Sigmoid colon (tissue), 7 donors: Measurements from ENCODE around the gene TRIO. TPM values are rescaled to one million over a fixed set of nuclear protein-coding genes. Genes with fewer than 3 reads are reported as not detected.

Experiments used
- DNase-seq: peaks from one replicate; pipeline ENCODE4 v3.0.0-alpha.2; 2019
- H3K27ac ChIP-seq, 4 donors: fragments of 200-600 bp; sonication (generic); one replicate each; pipeline ENCODE4 v1.5.1; 2016 to 2019; ENCODE audit warnings: mild to moderate bottlenecking in 1 of 4
- H3K27me3 ChIP-seq, 3 donors: fragments of 200-600 bp; sonication (generic); one replicate each; pipeline ENCODE4 v1.5.1; 2019; ENCODE audit warnings: mild to moderate bottlenecking in 1 of 3
- H3K36me3 ChIP-seq, 4 donors: fragments of 200-600 bp; sonication (generic); one replicate each; pipeline ENCODE4 v1.5.1; 2016 to 2019
- H3K4me1 ChIP-seq, 4 donors: fragments of 200-600 bp; sonication (generic); one replicate each; pipeline ENCODE4 v1.5.1; 2017 to 2019
- H3K4me3 ChIP-seq, 4 donors: fragments of 200-600 bp; sonication (generic); one replicate each; pipeline ENCODE4 v1.5.1; 2017 to 2019; ENCODE audit warnings: mild to moderate bottlenecking in 2 of 4, moderate library complexity in 1 of 4
- H3K9me3 ChIP-seq, 4 donors: fragments of 200-600 bp in 3 of 4; sonication (generic) in 3 of 4; one replicate each; pipeline versions ENCODE4 v1.5.1 to v1.6.1; 2013 to 2019
- CTCF ChIP-seq, 4 experiments: fragments of 450-650 bp in 3 of 4; fragments of 200-600 bp in 1 of 4; IDR thresholded peaks; one replicate each; pipeline ENCODE4 v1.5.1; 2016 to 2019; ENCODE audit warnings: antibody characterized with exemption in 4 of 4, mild to moderate bottlenecking in 3 of 4, moderate library complexity in 2 of 4
- EP300 ChIP-seq, 4 donors: sonication (generic); formaldehyde crosslinking; IDR thresholded peaks; one replicate each; pipeline ENCODE4 v1.6.1; 2017; ENCODE audit warnings: antibody characterized with exemption in 4 of 4
- POLR2A ChIP-seq, 2 donors: fragments of 450-650 bp; IDR thresholded peaks; one replicate each; pipeline ENCODE4 v1.6.1; 2016; ENCODE audit warnings: antibody characterized with exemption in 2 of 2, mild to moderate bottlenecking in 2 of 2, moderate library complexity in 2 of 2
- POLR2AphosphoS5 ChIP-seq, 4 donors: sonication (generic); formaldehyde crosslinking; IDR thresholded peaks; one replicate each; pipeline ENCODE4 v1.6.1; 2017; ENCODE audit warnings: antibody characterized with exemption in 4 of 4
- WGBS, 2 donors: extraction: QIAGEN DNeasy Blood & Tissue Kit; methylation state at CpG; one replicate each; pipeline ENCODE4 v1.1.7; 2013; 5-methylcytosine and 5-hydroxymethylcytosine counted together
- intact Hi-C: fragments of 100-400 bp; cut with DNase I; formaldehyde crosslinking; loops from one replicate; pipeline ENCODE4 v1.15.1; 2023
- polyA plus RNA-seq, 3 donors: library from polyadenylated mRNA; stranded (reverse); fragments of 200-250 nt; gene quantifications; one replicate each; pipeline ENCODE4 v1.2.3, GENCODE V29; 2013
- total RNA-seq, 4 donors: library from RNA; depleted of rRNA; stranded (reverse); fragments of >200 nt; gene quantifications; one replicate each; pipeline ENCODE4 v1.1.0, GENCODE V29; 2016
- donor health status: healthy with polysubstance abuse.
- donor health status: Bipolar disorder and iron deficiency.
- donor health status: healthy.

The TRIO gene
- total and polyA plus RNA-seq, 7 donors = 34.8 to 300 (median 119) TPM

DNA sequence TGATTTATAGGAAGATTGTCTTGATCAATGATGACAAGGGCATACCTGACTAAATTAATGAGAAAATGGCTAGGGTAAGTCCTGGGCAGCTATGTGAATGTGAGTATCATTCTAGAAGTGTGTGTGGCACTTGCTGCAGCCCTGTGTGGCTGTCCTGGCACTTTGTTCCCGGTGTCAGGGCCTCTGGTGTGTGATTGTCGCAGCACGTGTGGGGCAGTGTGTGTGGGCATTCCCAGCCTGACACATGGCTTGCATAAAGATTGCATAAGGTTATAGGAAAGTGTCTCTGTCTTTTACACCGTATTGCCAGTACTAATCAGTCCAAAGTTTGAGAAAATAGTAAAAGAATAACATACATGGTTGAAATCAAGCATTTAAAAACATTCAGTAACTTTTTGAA lies 74.4 kb downstream of the TRIO start:
- no peak for DNase-seq
- intact Hi-C loops = no loop called here
- Histone ChIP-seq H3K4me3 (no peak overlapping the region), H3K27ac (peak overlapping the region; percentile 73 to 85 (median 78)), H3K36me3 (no peaks in the 10 kb centered on the region), H3K9me3 (no peaks in the 10 kb centered on the region), H3K27me3 (no peaks in the 10 kb centered on the region), H3K4me1 (peaks cover 0 to 82% (median 74%) of the 10 kb centered on the region in 4 donors)
- 21 to 67% methylated on average over 4 of the region's 4 CpGs for WGBS, 2 donors
- peak in 1 of 4 donors; percentile 8 for TF ChIP-seq POLR2AphosphoS5 (IDR thresholded peaks at IDR 0.05)
- TF ChIP-seq POLR2A (IDR thresholded peaks at IDR 0.05) = no peak

DNA sequence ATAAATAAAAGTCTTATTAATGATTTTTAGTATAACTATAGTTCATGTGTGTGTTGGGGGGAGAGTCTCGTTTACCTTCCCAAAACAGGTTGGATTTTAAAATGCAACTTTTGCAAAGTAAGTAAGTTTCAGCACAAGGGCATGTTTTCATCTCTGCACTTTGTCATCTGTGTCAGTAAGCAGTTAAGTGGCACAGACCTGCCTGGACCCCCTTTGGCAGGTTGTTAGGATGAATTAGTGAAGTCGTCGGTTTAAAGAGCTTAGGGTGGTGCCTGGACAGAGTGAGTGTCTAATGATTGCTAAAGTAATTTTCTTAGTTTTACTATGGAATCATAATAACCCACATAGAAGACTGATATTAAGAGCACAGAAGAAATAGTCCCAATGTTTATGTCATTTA lies 74.9 kb downstream of the TRIO start:
- no peak for TF ChIP-seq EP300 (IDR thresholded peaks at IDR 0.05)
- TF ChIP-seq POLR2A (IDR thresholded peaks at IDR 0.05) = no peak
- TF ChIP-seq POLR2AphosphoS5 (IDR thresholded peaks at IDR 0.05) = peak in 1 of 4 donors; percentile 3
- TF ChIP-seq CTCF (IDR thresholded peaks at IDR 0.05) = no peak
- DNase-seq = no peak
- H3K36me3 ChIP-seq = no peaks in the 10 kb centered on the region
- intact Hi-C loops = no loop called here
- H3K27me3 ChIP-seq = no peaks in the 10 kb centered on the region
- no peaks in the 10 kb centered on the region for H3K9me3 ChIP-seq
- peaks cover 0 to 80% (median 72%) of the 10 kb centered on the region in 4 donors for H3K4me1 ChIP-seq
- no peak overlapping the region for H3K4me3 ChIP-seq
- whole genome bisulfite sequencing, 2 donors = 35 to 62% methylated on average over 3 of the region's 3 CpGs
- H3K27ac ChIP-seq = peak overlapping the region; percentile 73 to 85 (median 78)

DNA sequence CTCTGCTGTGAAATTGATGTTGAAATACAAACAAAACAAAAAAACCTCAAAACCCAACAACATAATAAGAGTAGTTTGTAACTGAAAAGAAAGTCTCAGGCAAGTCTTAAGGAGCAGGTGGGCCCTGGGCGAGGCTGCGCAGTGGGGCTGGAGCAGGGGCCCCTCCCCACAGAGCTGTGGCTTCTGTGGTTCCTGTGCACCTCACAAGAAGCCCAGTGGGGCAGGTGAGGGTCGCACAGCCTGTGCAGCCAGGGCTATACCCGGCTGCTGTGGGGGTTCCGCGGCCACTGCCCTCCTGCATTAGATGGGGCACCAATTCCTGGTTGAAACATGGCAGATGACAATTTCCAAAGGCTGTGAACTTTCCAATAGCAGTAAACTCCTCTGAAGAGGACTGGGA lies 75.3 kb downstream of the TRIO start:
- H3K4me3 ChIP-seq = peak overlapping the region in 2 of 4 donors; percentile 4 to 5
- H3K4me1 ChIP-seq = peaks cover 0 to 77% (median 71%) of the 10 kb centered on the region in 4 donors
- no peak for DNase-seq
- TF ChIP-seq EP300 (IDR thresholded peaks at IDR 0.05) (no peak), POLR2A (IDR thresholded peaks at IDR 0.05) (no peak), POLR2AphosphoS5 (IDR thresholded peaks at IDR 0.05) (no peak), CTCF (IDR thresholded peaks at IDR 0.05) (no peak)
- 51 to 67% methylated on average over 6 of the region's 6 CpGs for WGBS, 2 donors
- intact Hi-C loops = no loop called here
- no peaks in the 10 kb centered on the region for H3K9me3 ChIP-seq
- no peaks in the 10 kb centered on the region for H3K27me3 ChIP-seq
- H3K27ac ChIP-seq = peak overlapping the region; percentile 73 to 85 (median 78)
- no peaks in the 10 kb centered on the region for H3K36me3 ChIP-seq

- H3K9me3 ChIP-seq = no peaks in the 10 kb centered on the region
- peaks cover 0 to 76% (median 66%) of the 10 kb centered on the region in 4 donors for H3K4me1 ChIP-seq
- intact Hi-C loops = no loop called here
- TF ChIP-seq CTCF (IDR thresholded peaks at IDR 0.05) (no peak), POLR2AphosphoS5 (IDR thresholded peaks at IDR 0.05) (no peak), EP300 (IDR thresholded peaks at IDR 0.05) (no peak), POLR2A (IDR thresholded peaks at IDR 0.05) (no peak)
- no peaks in the 10 kb centered on the region for H3K27me3 ChIP-seq
- H3K27ac ChIP-seq = peak overlapping the region; percentile 73 to 85 (median 78)
- H3K36me3 ChIP-seq = no peaks in the 10 kb centered on the region
- DNase-seq = no peak
- whole genome bisulfite sequencing, 2 donors = 29 to 61% methylated on average over 10 of the region's 10 CpGs
- H3K4me3 ChIP-seq = peak overlapping the region in 2 of 4 donors; percentile 4 to 5
Measured at GRCh38 chr5:14218897-14219573, 75.9 kb downstream of the TRIO start.

DNA sequence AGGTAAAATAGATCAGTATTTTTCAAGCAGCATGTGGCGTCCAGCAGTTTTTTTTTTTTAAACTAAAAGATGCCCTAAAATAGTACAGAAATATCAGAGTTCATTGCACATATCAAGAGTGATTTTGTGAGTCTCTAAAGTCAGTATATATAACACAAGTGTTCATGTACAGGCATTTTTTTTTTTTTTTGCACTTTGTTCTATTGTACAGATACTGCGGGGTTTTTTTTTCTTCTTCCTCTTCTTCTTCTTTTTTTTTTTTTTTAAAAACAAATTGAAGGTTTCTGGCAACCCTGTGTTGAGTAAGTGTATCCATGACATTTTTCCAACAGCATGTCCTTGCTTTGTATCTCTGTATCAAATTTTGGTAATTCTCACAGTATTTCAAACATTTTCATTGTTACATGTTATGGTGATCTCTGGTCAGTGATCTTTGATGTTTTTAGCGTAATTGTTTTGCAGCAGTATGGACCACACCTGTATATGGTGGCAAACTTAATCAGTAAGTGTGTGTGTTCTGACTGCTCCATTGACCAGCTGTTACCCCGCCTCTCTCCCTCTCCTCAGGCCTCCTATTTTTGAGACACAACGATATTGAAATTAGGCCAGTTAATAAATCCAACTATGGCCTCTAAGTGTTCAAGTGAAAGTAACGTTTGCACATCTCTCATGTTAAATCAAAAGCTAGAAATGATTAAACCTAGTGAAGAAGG lies 76.8 kb downstream of the TRIO start:
- intact Hi-C loops = loop anchor here (5.0 kb wide), 1 partner anchor 37 kb away; no protein-coding TSS in a partner anchor
- DNase-seq = no peak
- 17 to 63% methylated on average over 6 of the region's 6 CpGs for WGBS, 2 donors

More for the DNA sequence above, 76.8 kb downstream of the TRIO start:
- H3K27ac ChIP-seq = peak overlapping the region; percentile 73 to 85 (median 78)
- H3K36me3 ChIP-seq = no peaks in the 10 kb centered on the region
- H3K27me3 ChIP-seq = no peaks in the 10 kb centered on the region
- H3K4me3 ChIP-seq = no peak overlapping the region
- H3K4me1 ChIP-seq = peaks cover 0 to 75% (median 62%) of the 10 kb centered on the region in 4 donors
- no peaks in the 10 kb centered on the region for H3K9me3 ChIP-seq
- TF ChIP-seq CTCF (IDR thresholded peaks at IDR 0.05) (no peak), EP300 (IDR thresholded peaks at IDR 0.05) (no peak), POLR2A (IDR thresholded peaks at IDR 0.05) (no peak), POLR2AphosphoS5 (IDR thresholded peaks at IDR 0.05) (no peak)
